Measurements from ENCODE around the gene CFAP119.
"Not testable (repeated sequence)": the region's sequence is repeated elsewhere in the genome, so short reads cannot be mapped to it uniquely, and the experiment has no call there.

The CFAP119 gene

GRCh38 chr16:30761928-30762902 lies at the start of gene CFAP119, which contains the start of gene RNF40:
Gene CFAP119 (minus strand): TSS chr16:30762062. CDS start chr16:30761748, 314 bp downstream.
Gene RNF40 (plus strand): TSS chr16:30762322. CDS start chr16:30762546, 224 bp downstream.
- peak; percentile 82 for DNase-seq

GRCh38 chr16:30809675-30810074 lies 47.8 kb upstream of the CFAP119 start:
- not testable (repeated sequence) for DNase-seq

- DNase-seq = not testable (repeated sequence)
Measured at GRCh38 chr16:30808890-30809426, 47.1 kb upstream of the CFAP119 start.

GRCh38 chr16:30808146-30808545 lies 46.3 kb upstream of the CFAP119 start:
- DNase-seq = no peak

GRCh38 chr16:30805370-30806169 lies 43.7 kb upstream of the CFAP119 start:
- DNase-seq = no peak

- no peak for DNase-seq
Measured at GRCh38 chr16:30805056-30805369, 43.2 kb upstream of the CFAP119 start.

- DNase-seq = no peak
Measured at GRCh38 chr16:30802936-30803335, 41.1 kb upstream of the CFAP119 start.

GRCh38 chr16:30797670-30798309 lies 35.9 kb upstream of the CFAP119 start:
- DNase-seq = no peak

- no peak for DNase-seq
Measured at GRCh38 chr16:30794634-30795033, 32.8 kb upstream of the CFAP119 start.

- DNase-seq = no peak
Measured at GRCh38 chr16:30793508-30794069, 31.7 kb upstream of the CFAP119 start.

GRCh38 chr16:30787613-30788378 lies 25.9 kb upstream of the CFAP119 start:
- no peak for DNase-seq

GRCh38 chr16:30786936-30787612 lies 25.2 kb upstream of the CFAP119 start, which contains the start of gene ZNF629:
Gene ZNF629 (minus strand): TSS chr16:30787205. CDS start chr16:30784482, 2,723 bp downstream.
- no peak for DNase-seq

- DNase-seq = no peak
Measured at GRCh38 chr16:30786115-30786935, 24.5 kb upstream of the CFAP119 start.

- no peak for DNase-seq
Measured at GRCh38 chr16:30785126-30786106, 23.6 kb upstream of the CFAP119 start.

- no peak for DNase-seq
Measured at GRCh38 chr16:30784215-30784614, 22.4 kb upstream of the CFAP119 start.

- no peak for DNase-seq
Measured at GRCh38 chr16:30783280-30784109, 21.6 kb upstream of the CFAP119 start.

GRCh38 chr16:30782486-30783279 lies 20.8 kb upstream of the CFAP119 start:
- DNase-seq = no peak

All from NCI-H2081 treated with DMSO at 0.1 percent for 48 hours (cell line).